Immature natural killer cell (primary cell): ENCODE data around the gene C1orf159. TPM values are rescaled to one million over a fixed set of nuclear protein-coding genes. Genes with fewer than 3 reads are reported as not detected.

Experiments
- DNase-seq, 3 donors: peaks; one replicate each; pipeline ENCODE4 v3.0.0; 2022; ENCODE audit warnings: mixed read lengths in 1 of 3
- H3K27ac Mint-ChIP-seq, 6 donors: one replicate each; pipeline ENCODE4 v1.8.0; 2020; ENCODE audit warnings: mixed read lengths in 6 of 6, mild to moderate bottlenecking in 5 of 6, inconsistent platforms in 4 of 6, moderate library complexity in 3 of 6
- H3K27me3 Mint-ChIP-seq, 3 donors: one replicate each; pipeline ENCODE4 v1.8.0; 2020 to 2021; ENCODE audit warnings: low read depth in 3 of 3, mild to moderate bottlenecking in 3 of 3, mixed read lengths in 3 of 3, moderate library complexity in 3 of 3, inconsistent platforms in 1 of 3
- H3K36me3 Mint-ChIP-seq, 3 donors: one replicate each; pipeline ENCODE4 v1.8.0; 2020; ENCODE audit warnings: mixed read lengths in 3 of 3, inconsistent platforms in 2 of 3, mild to moderate bottlenecking in 2 of 3
- H3K4me1 Mint-ChIP-seq, 2 donors: one replicate each; pipeline ENCODE4 v1.8.0; 2020; ENCODE audit warnings: inconsistent platforms in 2 of 2, mild to moderate bottlenecking in 2 of 2, mixed read lengths in 2 of 2, moderate library complexity in 1 of 2
- H3K4me3 Mint-ChIP-seq, 5 donors: one replicate each; pipeline ENCODE4 v1.8.0; 2020; ENCODE audit warnings: mild to moderate bottlenecking in 5 of 5, mixed read lengths in 5 of 5, inconsistent platforms in 3 of 5, moderate library complexity in 3 of 5
- H3K9me3 Mint-ChIP-seq, 6 donors: one replicate each; pipeline ENCODE4 v1.8.0; 2020; ENCODE audit warnings: mild to moderate bottlenecking in 6 of 6, mixed read lengths in 6 of 6, inconsistent platforms in 4 of 6, moderate library complexity in 3 of 6
- polyA plus RNA-seq, 3 donors: library from polyadenylated mRNA; unstranded; fragments of 300-500 nt; fragmentation: Illumina TruSeq; gene quantifications; one replicate each; pipeline ENCODE4 v1.2.3, GENCODE V29; 2021

Gene C1orf159
- polyA plus RNA-seq, 3 donors from 2014 or later, result 0.99 to 7.5 (median 4.1) TPM

- no peak for DNase-seq
- Mint-ChIP-seq H3K27me3 (peaks cover 0 to 2% (median 0%) of the 10 kb centered on the region in 3 donors), H3K4me1 (no peaks in the 10 kb centered on the region), H3K27ac (no peak overlapping the region), H3K9me3 (no peaks in the 10 kb centered on the region), H3K4me3 (no peak overlapping the region), H3K36me3 (no peaks in the 10 kb centered on the region)
Measured at GRCh38 chr1:1050577-1051052, 65.3 kb downstream of the C1orf159 start.

DNA sequence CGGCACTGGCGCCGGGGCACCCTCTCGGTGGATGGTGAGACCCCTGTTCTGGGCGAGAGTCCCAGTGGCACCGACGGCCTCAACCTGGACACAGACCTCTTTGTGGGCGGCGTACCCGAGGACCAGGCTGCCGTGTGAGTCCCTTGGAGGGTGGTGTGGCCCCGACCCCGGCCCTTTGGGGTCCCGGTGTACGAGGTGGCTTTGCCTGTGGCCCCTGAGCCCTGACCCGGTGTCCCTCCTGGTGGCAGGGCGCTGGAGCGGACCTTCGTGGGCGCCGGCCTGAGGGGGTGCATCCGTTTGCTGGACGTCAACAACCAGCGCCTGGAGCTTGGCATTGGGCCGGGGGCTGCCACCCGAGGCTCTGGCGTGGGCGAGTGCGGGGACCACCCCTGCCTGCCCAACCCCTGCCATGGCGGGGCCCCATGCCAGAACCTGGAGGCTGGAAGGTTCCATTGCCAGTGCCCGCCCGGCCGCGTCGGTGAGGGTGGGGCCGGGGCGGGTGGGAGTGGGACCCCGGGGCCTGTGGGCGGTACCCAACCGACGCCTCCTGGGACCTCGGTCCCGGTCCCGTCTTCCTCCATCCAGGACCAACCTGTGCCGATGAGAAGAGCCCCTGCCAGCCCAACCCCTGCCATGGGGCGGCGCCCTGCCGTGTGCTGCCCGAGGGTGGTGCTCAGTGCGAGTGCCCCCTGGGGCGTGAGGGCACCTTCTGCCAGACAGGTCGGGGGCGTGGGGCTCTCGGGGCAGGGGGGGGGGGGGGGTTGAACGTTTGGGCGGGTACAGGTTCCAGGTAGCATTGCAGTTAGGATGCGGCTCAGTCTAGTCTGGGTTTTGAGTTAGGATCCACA, 66.3 kb downstream of the C1orf159 start:
- Mint-ChIP-seq H3K9me3 (no peaks in the 10 kb centered on the region), H3K4me1 (no peaks in the 10 kb centered on the region), H3K27ac (no peak overlapping the region), H3K27me3 (peaks cover 0 to 2% (median 0%) of the 10 kb centered on the region in 3 donors), H3K4me3 (no peak overlapping the region), H3K36me3 (no peaks in the 10 kb centered on the region)
- no peak for DNase-seq

DNA sequence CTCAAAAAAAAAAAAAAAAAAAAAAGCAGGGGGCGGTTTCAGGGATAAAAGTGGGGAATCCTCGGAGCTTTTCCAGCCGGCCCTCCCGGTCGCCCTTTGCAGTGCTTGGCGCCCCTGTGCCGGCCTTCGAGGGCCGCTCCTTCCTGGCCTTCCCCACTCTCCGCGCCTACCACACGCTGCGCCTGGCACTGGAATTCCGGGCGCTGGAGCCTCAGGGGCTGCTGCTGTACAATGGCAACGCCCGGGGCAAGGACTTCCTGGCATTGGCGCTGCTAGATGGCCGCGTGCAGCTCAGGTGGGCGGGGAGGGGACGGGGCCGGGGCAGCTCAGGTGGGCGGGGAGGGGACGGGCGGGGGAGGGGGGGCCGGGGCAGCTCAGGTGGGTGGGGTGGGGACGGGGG, 67.1 kb downstream of the C1orf159 start:
- Mint-ChIP-seq H3K27me3 (peaks cover 0 to 2% (median 0%) of the 10 kb centered on the region in 3 donors), H3K27ac (no peak overlapping the region), H3K9me3 (no peaks in the 10 kb centered on the region), H3K4me3 (no peak overlapping the region), H3K36me3 (no peaks in the 10 kb centered on the region), H3K4me1 (no peaks in the 10 kb centered on the region)
- no peak for DNase-seq

DNA sequence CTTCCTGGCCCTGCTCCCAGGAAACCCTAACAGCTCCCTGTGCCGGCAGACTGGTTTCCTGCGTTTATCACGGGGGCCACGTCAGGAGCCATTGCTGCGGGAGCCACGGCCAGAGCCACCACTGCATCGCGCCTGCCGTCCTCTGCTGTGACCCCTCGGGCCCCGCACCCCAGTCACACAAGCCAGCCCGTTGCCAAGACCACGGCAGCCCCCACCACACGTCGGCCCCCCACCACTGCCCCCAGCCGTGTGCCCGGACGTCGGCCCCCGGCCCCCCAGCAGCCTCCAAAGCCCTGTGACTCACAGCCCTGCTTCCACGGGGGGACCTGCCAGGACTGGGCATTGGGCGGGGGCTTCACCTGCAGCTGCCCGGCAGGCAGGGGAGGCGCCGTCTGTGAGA, 67.9 kb downstream of the C1orf159 start:
- H3K36me3 Mint-ChIP-seq, result no peaks in the 10 kb centered on the region
- no peak overlapping the region for H3K27ac Mint-ChIP-seq
- DNase-seq, result no peak
- no peaks in the 10 kb centered on the region for H3K9me3 Mint-ChIP-seq
- H3K27me3 Mint-ChIP-seq, result peaks cover 0 to 2% (median 0%) of the 10 kb centered on the region in 3 donors
- no peak overlapping the region for H3K4me3 Mint-ChIP-seq
- H3K4me1 Mint-ChIP-seq, result no peaks in the 10 kb centered on the region

DNA sequence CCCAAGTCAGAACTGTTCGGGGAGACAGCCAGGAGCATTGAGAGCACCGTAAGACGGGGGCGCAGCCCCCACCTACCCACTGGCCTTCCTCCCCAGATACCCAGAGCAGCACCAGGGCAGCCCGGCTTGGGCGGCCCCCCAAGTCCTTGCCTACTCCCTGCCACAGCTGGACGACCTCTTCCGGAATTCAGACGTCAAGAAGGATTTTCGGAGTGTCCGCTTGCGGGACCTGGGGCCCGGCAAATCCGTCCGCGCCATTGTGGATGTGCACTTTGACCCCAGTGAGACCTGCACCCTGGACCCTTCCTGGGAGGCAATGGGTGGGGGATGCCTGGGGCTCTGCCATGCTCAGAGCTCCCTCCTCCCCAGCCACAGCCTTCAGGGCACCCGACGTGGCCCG, 68.5 kb downstream of the C1orf159 start:
- Mint-ChIP-seq H3K4me3 (no peak overlapping the region), H3K9me3 (no peaks in the 10 kb centered on the region), H3K4me1 (no peaks in the 10 kb centered on the region), H3K27ac (no peak overlapping the region), H3K36me3 (no peaks in the 10 kb centered on the region), H3K27me3 (peaks cover 0 to 2% (median 0%) of the 10 kb centered on the region in 3 donors)
- no peak for DNase-seq

DNA sequence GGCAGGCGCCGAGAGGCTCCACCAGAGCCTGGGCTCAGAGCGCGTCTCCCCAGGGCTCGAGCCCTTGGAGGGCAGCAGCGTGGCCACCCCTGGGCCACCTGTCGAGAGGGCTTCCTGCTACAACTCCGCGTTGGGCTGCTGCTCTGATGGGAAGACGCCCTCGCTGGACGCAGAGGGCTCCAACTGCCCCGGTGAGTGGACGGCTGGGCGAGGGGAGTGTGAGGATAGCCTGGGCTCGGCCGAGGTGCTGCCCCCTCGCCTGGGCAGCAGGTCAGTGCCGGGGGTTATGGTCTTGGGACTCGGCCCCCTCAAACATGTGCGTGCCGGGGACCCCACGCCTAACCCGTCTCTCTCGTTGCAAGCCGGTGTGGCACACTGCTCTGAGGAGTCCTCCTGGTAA, 69.1 kb downstream of the C1orf159 start:
- H3K9me3 Mint-ChIP-seq, result no peaks in the 10 kb centered on the region
- peaks cover 0 to 2% (median 0%) of the 10 kb centered on the region in 3 donors for H3K27me3 Mint-ChIP-seq
- H3K4me3 Mint-ChIP-seq, result no peak overlapping the region
- H3K4me1 Mint-ChIP-seq, result no peaks in the 10 kb centered on the region
- no peak overlapping the region for H3K27ac Mint-ChIP-seq
- no peak for DNase-seq
- H3K36me3 Mint-ChIP-seq, result no peaks in the 10 kb centered on the region

- peaks cover 0 to 2% (median 0%) of the 10 kb centered on the region in 3 donors for H3K27me3 Mint-ChIP-seq
- no peaks in the 10 kb centered on the region for H3K9me3 Mint-ChIP-seq
- H3K4me1 Mint-ChIP-seq, result no peaks in the 10 kb centered on the region
- no peaks in the 10 kb centered on the region for H3K36me3 Mint-ChIP-seq
- no peak overlapping the region for H3K27ac Mint-ChIP-seq
- H3K4me3 Mint-ChIP-seq, result no peak overlapping the region
- no peak for DNase-seq
Measured at GRCh38 chr1:1046243-1046642, 69.6 kb downstream of the C1orf159 start.

DNA sequence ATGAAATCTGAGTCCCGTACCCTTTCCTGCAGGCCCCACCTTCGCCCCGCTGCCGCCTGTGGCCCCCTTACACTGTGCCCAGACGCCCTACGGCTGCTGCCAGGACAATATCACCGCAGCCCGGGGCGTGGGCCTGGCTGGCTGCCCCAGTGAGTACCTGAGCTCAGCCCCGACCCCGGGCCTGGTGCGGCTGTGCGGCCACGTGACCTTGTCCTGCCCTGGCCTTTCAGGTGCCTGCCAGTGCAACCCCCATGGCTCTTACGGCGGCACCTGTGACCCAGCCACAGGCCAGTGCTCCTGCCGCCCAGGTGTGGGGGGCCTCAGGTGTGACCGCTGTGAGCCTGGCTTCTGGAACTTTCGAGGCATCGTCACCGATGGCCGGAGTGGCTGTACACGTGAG, 70.8 kb downstream of the C1orf159 start:
- H3K4me1 Mint-ChIP-seq, result no peaks in the 10 kb centered on the region
- no peak overlapping the region for H3K4me3 Mint-ChIP-seq

DNA sequence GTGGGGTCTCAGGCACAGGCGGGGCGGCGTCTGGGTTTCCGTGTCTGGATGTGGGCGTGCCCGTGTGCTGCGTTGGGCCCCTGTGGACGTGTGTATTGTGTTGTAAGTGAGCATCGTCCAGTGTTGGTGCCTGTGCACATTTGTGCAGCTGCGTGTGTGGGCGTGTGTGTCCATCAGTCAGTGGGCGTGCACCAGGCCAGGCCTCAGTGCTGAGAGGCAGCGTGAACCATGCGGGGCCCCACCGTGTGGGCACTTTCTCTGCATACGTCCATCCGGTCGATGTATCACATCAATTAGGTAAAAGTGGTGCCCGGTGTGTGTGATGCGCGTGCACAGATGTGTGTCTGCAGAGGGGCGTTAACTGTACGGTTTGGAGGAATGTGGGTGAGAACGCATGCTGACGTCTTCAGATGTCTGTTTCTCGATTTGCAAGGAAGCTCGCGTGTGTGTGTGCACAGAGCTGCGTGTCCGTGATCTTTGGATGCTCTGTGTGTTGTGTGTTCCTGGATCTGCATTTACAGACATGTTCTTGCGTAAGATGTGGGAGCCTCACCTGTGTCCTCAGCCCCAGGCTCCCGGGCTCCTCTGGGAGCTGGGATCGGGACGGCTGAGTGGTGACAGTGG, 71.3 kb downstream of the C1orf159 start:
- Mint-ChIP-seq H3K27me3 (peaks cover 0 to 3% (median 0%) of the 10 kb centered on the region in 3 donors), H3K36me3 (no peaks in the 10 kb centered on the region), H3K27ac (no peak overlapping the region), H3K4me3 (peak overlapping the region in 1 of 5 donors; percentile 25), H3K9me3 (no peaks in the 10 kb centered on the region), H3K4me1 (peaks cover 3 to 5% of the 10 kb centered on the region in 2 donors)
- no peak for DNase-seq

More for the DNA sequence above, 70.8 kb downstream of the C1orf159 start:
- no peak overlapping the region for H3K27ac Mint-ChIP-seq
- H3K27me3 Mint-ChIP-seq, result peaks cover 0 to 2% (median 0%) of the 10 kb centered on the region in 3 donors
- H3K9me3 Mint-ChIP-seq, result no peaks in the 10 kb centered on the region
- DNase-seq, result no peak
- no peaks in the 10 kb centered on the region for H3K36me3 Mint-ChIP-seq

DNA sequence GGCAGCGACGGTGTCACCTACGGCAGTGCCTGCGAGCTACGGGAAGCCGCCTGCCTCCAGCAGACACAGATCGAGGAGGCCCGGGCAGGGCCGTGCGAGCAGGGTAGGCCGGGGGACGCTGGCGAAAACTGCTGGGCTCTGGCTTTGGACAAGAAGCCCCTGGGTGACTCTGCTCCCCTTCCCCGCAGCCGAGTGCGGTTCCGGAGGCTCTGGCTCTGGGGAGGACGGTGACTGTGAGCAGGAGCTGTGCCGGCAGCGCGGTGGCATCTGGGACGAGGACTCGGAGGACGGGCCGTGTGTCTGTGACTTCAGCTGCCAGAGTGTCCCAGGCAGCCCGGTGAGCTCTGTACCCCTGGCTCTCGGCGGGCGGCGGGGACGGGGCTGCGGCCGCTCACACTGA, 72.0 kb downstream of the C1orf159 start:
- H3K4me1 Mint-ChIP-seq, result peaks cover 9 to 10% of the 10 kb centered on the region in 2 donors
- H3K4me3 Mint-ChIP-seq, result no peak overlapping the region
- H3K27ac Mint-ChIP-seq, result no peak overlapping the region
- H3K27me3 Mint-ChIP-seq, result peaks cover 0 to 6% (median 0%) of the 10 kb centered on the region in 3 donors
- DNase-seq, result no peak
- H3K9me3 Mint-ChIP-seq, result no peaks in the 10 kb centered on the region
- H3K36me3 Mint-ChIP-seq, result no peaks in the 10 kb centered on the region

DNA sequence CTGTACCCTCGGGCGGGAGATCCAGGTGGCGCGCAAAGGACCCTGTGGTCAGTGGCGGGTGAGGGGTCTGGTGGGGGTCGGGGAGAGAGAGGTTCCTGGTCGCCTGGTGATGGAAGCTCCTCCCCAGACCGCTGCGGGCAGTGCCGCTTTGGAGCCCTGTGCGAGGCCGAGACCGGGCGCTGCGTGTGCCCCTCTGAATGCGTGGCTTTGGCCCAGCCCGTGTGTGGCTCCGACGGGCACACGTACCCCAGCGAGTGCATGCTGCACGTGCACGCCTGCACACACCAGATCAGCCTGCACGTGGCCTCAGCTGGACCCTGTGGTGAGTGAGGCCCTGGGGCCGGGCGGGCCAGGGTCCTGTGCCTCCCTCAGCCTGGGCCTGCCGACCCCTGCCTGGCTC, 72.5 kb downstream of the C1orf159 start:
- peaks cover 4 to 6% (median 5%) of the 10 kb centered on the region in 3 donors for H3K27me3 Mint-ChIP-seq
- no peak for DNase-seq
- H3K27ac Mint-ChIP-seq, result no peak overlapping the region
- no peak overlapping the region for H3K4me3 Mint-ChIP-seq
- H3K4me1 Mint-ChIP-seq, result peaks cover 10 to 11% of the 10 kb centered on the region in 2 donors
- no peaks in the 10 kb centered on the region for H3K9me3 Mint-ChIP-seq
- no peaks in the 10 kb centered on the region for H3K36me3 Mint-ChIP-seq

- Mint-ChIP-seq H3K4me3 (no peak overlapping the region), H3K36me3 (no peaks in the 10 kb centered on the region), H3K27ac (no peak overlapping the region), H3K4me1 (peaks cover 10 to 11% of the 10 kb centered on the region in 2 donors), H3K9me3 (no peaks in the 10 kb centered on the region), H3K27me3 (peaks cover 4 to 6% (median 5%) of the 10 kb centered on the region in 3 donors)
- DNase-seq, result no peak
Measured at GRCh38 chr1:1042835-1043234, 73.1 kb downstream of the C1orf159 start.

DNA sequence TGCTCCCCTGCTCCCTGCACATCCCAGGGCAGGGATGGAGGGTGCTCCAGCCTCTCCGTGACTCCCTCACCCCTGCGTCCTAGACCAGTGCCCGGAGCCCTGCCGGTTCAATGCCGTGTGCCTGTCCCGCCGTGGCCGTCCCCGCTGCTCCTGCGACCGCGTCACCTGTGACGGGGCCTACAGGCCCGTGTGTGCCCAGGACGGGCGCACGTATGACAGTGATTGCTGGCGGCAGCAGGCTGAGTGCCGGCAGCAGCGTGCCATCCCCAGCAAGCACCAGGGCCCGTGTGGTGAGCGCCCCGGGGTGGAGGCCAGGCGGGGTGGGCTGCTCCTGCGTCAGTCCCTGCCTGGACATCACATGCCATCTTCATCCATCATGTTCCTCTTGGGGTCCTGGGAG, 74.0 kb downstream of the C1orf159 start:
- Mint-ChIP-seq H3K27ac (no peak overlapping the region), H3K4me3 (peak overlapping the region in 1 of 5 donors; percentile 26), H3K36me3 (no peaks in the 10 kb centered on the region), H3K9me3 (no peaks in the 10 kb centered on the region), H3K4me1 (peaks cover 10 to 11% of the 10 kb centered on the region in 2 donors), H3K27me3 (peaks cover 4 to 6% (median 5%) of the 10 kb centered on the region in 3 donors)
- DNase-seq, result no peak

GRCh38 chr1:1041092-1041523, 74.8 kb downstream of the C1orf159 start:
- DNase-seq, result no peak
- Mint-ChIP-seq H3K9me3 (no peaks in the 10 kb centered on the region), H3K4me3 (no peak overlapping the region), H3K27me3 (peaks cover 4 to 6% (median 5%) of the 10 kb centered on the region in 3 donors), H3K36me3 (no peaks in the 10 kb centered on the region), H3K27ac (no peak overlapping the region), H3K4me1 (peaks cover 10 to 11% of the 10 kb centered on the region in 2 donors)
